K562 (cell line): Measurements from ENCODE around the gene MTMR12. TPM values are rescaled to one million over a fixed set of nuclear protein-coding genes. Genes with fewer than 3 reads are reported as not detected.

ENCODE experiments used
- ATAC-seq: fragments of 200-7000 bp; cut with Tn5 transposase; 3 replicates; pipeline ENCODE4 v1.9.1; 2020; ENCODE audit warnings: moderate library complexity
- BruUV-seq: library from RNA; stranded (reverse); fragments of 400-500 nt; replicated peaks from 2 replicates; lab custom pipeline; 2021; lab: Mats Ljungman, UMichigan
- CTCF ChIA-PET: fragments of 300-600 bp; formaldehyde crosslinking; extraction: SDS; loops from one replicate; lab custom pipeline; 2021; ENCODE audit warnings: low intra/inter-chr PET ratio; lab: Yijun Ruan, JAX
- POLR2A ChIA-PET: fragments of 300-600, 350-650 bp; sonication (Branson Sonifier 250); formaldehyde crosslinking; extraction: SDS; loops from one replicate; lab custom pipeline; 2021; ENCODE audit warnings: antibody characterized with exemption, inconsistent platforms; lab: Yijun Ruan, JAX
- DNase-seq, 4 experiments: peaks; one replicate each; pipeline versions ENCODE4 v3.0.0 to v3.0.0-alpha.2; 2011 to 2018; ENCODE audit warnings: low spot score in 3 of 4, mixed read lengths in 3 of 4; ENCODE audit errors: extremely low read depth in 1 of 4
- FAIRE-seq: peaks from 2 replicates; lab custom pipeline; 2011; peaks lifted over from hg19 to GRCh38; lab: Jason Lieb, UNC
- H2AFZ ChIP-seq: 2 replicates; pipeline ENCODE4 v1.6.0; 2011; ENCODE audit warnings: low read depth, low read length, control low read depth, inconsistent platforms
- H3K27ac ChIP-seq: fragments of 200-600 bp; 3 replicates; pipeline ENCODE4 v1.8.0; 2011; ENCODE audit warnings: low read depth, mild to moderate bottlenecking, control low read depth, inconsistent platforms, low read length, moderate library complexity, mixed read lengths; ENCODE audit errors: extremely low read depth
- H3K27me3 ChIP-seq, 2 experiments: fragments of 300-600 bp in 1 of 2; 2 replicates in 1 of 2; 3 replicates in 1 of 2; pipeline versions ENCODE4 v1.6.0 to v1.8.0; 2011; ENCODE audit warnings: inconsistent platforms in 2 of 2, low read length in 2 of 2, mild to moderate bottlenecking in 1 of 2, mixed read lengths in 1 of 2, moderate library complexity in 1 of 2; ENCODE audit not compliant: control insufficient read depth in 2 of 2, insufficient read depth in 2 of 2
- H3K36me3 ChIP-seq: fragments of 300-600 bp; 3 replicates; pipeline ENCODE4 v1.8.0; 2011; ENCODE audit warnings: mild to moderate bottlenecking, low read length, inconsistent platforms; ENCODE audit not compliant: control insufficient read depth, insufficient read depth
- H3K4me1 ChIP-seq, 2 experiments: fragments of 200-600 bp in 1 of 2; replicated peaks in 1 of 2; 2 replicates in 1 of 2; 3 replicates in 1 of 2; pipeline versions ENCODE4 v1.5.1 to v1.8.0; 2011; ENCODE audit warnings: inconsistent platforms in 2 of 2, low read length in 2 of 2, mild to moderate bottlenecking in 1 of 2, mixed read lengths in 1 of 2, moderate library complexity in 1 of 2; ENCODE audit not compliant: control insufficient read depth in 2 of 2, insufficient read depth in 2 of 2
- H3K4me2 ChIP-seq: 2 replicates; pipeline ENCODE4 v1.6.1; 2011; ENCODE audit warnings: low read length, control low read depth, inconsistent platforms, mixed read lengths; ENCODE audit not compliant: insufficient read depth
- H3K4me3 ChIP-seq: fragments of 200-600 bp; sonication (generic), shearing (Covaris generic); 2 replicates; pipeline ENCODE4 v1.5.1; 2016; ENCODE audit warnings: control low read depth, inconsistent platforms
- H3K79me2 ChIP-seq: fragments of 200-600 bp; 3 replicates; pipeline ENCODE4 v1.8.0; 2011; ENCODE audit warnings: low read length, inconsistent platforms; ENCODE audit not compliant: control insufficient read depth, insufficient read depth
- H3K9ac ChIP-seq, 2 experiments: 2 replicates each; pipeline versions ENCODE4 v1.6.0 to v1.6.1; 2011; ENCODE audit warnings: low read depth in 2 of 2, low read length in 2 of 2, control low read depth in 1 of 2, inconsistent platforms in 1 of 2, mild to moderate bottlenecking in 1 of 2, mixed read lengths in 1 of 2; ENCODE audit not compliant: insufficient read depth in 1 of 2
- H3K9me1 ChIP-seq: one replicate; pipeline ENCODE4 v1.6.0; 2011; ENCODE audit warnings: inconsistent platforms, mild to moderate bottlenecking, low read length, moderate library complexity; ENCODE audit not compliant: control insufficient read depth, insufficient read depth
- H3K9me3 ChIP-seq: replicated peaks from 2 replicates; pipeline ENCODE4 v1.5.1; 2011; ENCODE audit warnings: low read depth, low read length, inconsistent platforms; ENCODE audit not compliant: control insufficient read depth, insufficient read depth
- H4K20me1 ChIP-seq: replicated peaks from 2 replicates; pipeline ENCODE4 v1.6.1; 2011; ENCODE audit warnings: low read length, inconsistent platforms, mixed read lengths; ENCODE audit not compliant: control insufficient read depth, insufficient read depth
- FOXJ3 ChIP-seq: sonication (generic); formaldehyde crosslinking; IDR thresholded peaks from 2 replicates; pipeline ENCODE4 v1.4.0; 2020; ENCODE audit warnings: mild to moderate bottlenecking, missing genetic modification reagents
- SP2 ChIP-seq: IDR thresholded peaks from 2 replicates; pipeline ENCODE4 v1.6.1; 2011; ENCODE audit warnings: mild to moderate bottlenecking, low read depth, low read length, moderate library complexity; ENCODE audit not compliant: poor library complexity, severe bottlenecking; ENCODE audit errors: extremely low read depth
- TAL1 ChIP-seq: fragments of 450-650 bp; IDR thresholded peaks from 2 replicates; pipeline ENCODE4 v1.6.1; 2016; ENCODE audit warnings: mild to moderate bottlenecking
- TBP ChIP-seq: optimal IDR thresholded peaks from 2 replicates; pipeline ENCODE3; 2011; ENCODE audit warnings: low read depth, low read length, improper control_type of control experiment
- U2AF2 ChIP-seq: fragments of 200-400 bp; formaldehyde crosslinking; optimal IDR thresholded peaks from 2 replicates; pipeline ENCODE3; 2017; ENCODE audit warnings: low read depth, mild to moderate bottlenecking, low read length
- ZBTB17 ChIP-seq: fragments of 450-650 bp; formaldehyde crosslinking; IDR thresholded peaks from 2 replicates; pipeline ENCODE4 v1.4.0; 2020; ENCODE audit warnings: mild to moderate bottlenecking
- ZNF717 ChIP-seq: fragments of 250-450 bp; sonication (Bioruptor Pico); IDR thresholded peaks from 2 replicates; pipeline ENCODE4 v1.5.0; 2021
- WGBS: fragments of 100-300 bp; shearing (Covaris generic); methylation state at CpG from one replicate; pipeline ENCODE4 v1.1.6; 2016; ENCODE audit warnings: low coverage, mixed read lengths; ENCODE audit not compliant: insufficient coverage; ENCODE audit errors: missing lambda C conversion rate; 5-methylcytosine and 5-hydroxymethylcytosine counted together
- in situ Hi-C: fragments of 300-500 bp; cut with MboI; formaldehyde crosslinking; loops from 4 replicates; pipeline ENCODE4 v1.15.0; 2018; ENCODE audit warnings: inconsistent platforms, mixed read lengths
- intact Hi-C: fragments of 100-400 bp; cut with micrococcal nuclease; formaldehyde crosslinking; loops from 2 replicates; pipeline ENCODE4 v1.14.2; 2022
- polyA plus RNA-seq, 8 experiments: library from polyadenylated mRNA; depleted of rRNA in 4 of 8; stranded (reverse) in 5 of 8; unstranded in 3 of 8; fragments of >200 nt; fragmentation: Nextera tagmentation in 2 of 8; fragmentation: Illumina TruSeq in 1 of 8; extraction: Ambion mirVana in 2 of 8; extraction: Trizol in 1 of 8; gene quantifications; 2 replicates each; pipeline versions ENCODE4 v1.2.1 to v1.2.3, GENCODE V29; 2011 to 2014; ENCODE audit warnings: inconsistent platforms in 1 of 8, missing spikeins in 1 of 8
- total RNA-seq, 7 experiments: library from RNA; depleted of rRNA in 6 of 7; stranded (reverse); fragments of >200 nt in 6 of 7; fragmentation: Illumina TruSeq in 2 of 7; extraction: Trizol in 2 of 7; gene quantifications; 2 replicates each; pipeline versions ENCODE4 v1.2.1 to v1.2.3, GENCODE V29; 2011 to 2021; ENCODE audit warnings: low replicate concordance in 1 of 7
- TF ChIP-seq, protein P1 (sequence below), 3 experiments: IDR thresholded peaks in 2 of 3; conservative IDR thresholded peaks in 1 of 3; 2 replicates each; pipeline ENCODE4 v1.5.1; 2011 to 2012; ENCODE audit warnings: low read length in 3 of 3, mild to moderate bottlenecking in 3 of 3, control low read depth in 2 of 3, improper control_type of control experiment in 1 of 3, inconsistent platforms in 1 of 3, low read depth in 1 of 3, mixed read lengths in 1 of 3, moderate library complexity in 1 of 3; ENCODE audit not compliant: insufficient read depth in 2 of 3
- TF ChIP-seq, protein P2 (sequence below), 2 experiments: fragments of 250-450 bp in 1 of 2; fragments of 450-650 bp in 1 of 2; sonication (Bioruptor Pico) in 1 of 2; IDR thresholded peaks; 2 replicates each; pipeline versions ENCODE4 v1.6.1 to v1.8.0; 2016 to 2021; ENCODE audit warnings: mild to moderate bottlenecking in 2 of 2, moderate library complexity in 2 of 2, missing compliant biosample characterization in 1 of 2, missing genetic modification characterization in 1 of 2
- TF ChIP-seq, protein P3 (sequence below): IDR thresholded peaks from 2 replicates; pipeline ENCODE4 v1.6.1; 2011; ENCODE audit warnings: borderline replicate concordance, low read depth, mild to moderate bottlenecking, moderate library complexity, low read length; ENCODE audit not compliant: insufficient read depth, poor library complexity, severe bottlenecking

Gene MTMR12
- total and polyA plus RNA-seq, 9 of the 15 experiments (the other 6 are each of a cell fraction or from before 2014, with no cell fraction given) = 4.0 to 28.7 (median 17.1) TPM

DNA sequence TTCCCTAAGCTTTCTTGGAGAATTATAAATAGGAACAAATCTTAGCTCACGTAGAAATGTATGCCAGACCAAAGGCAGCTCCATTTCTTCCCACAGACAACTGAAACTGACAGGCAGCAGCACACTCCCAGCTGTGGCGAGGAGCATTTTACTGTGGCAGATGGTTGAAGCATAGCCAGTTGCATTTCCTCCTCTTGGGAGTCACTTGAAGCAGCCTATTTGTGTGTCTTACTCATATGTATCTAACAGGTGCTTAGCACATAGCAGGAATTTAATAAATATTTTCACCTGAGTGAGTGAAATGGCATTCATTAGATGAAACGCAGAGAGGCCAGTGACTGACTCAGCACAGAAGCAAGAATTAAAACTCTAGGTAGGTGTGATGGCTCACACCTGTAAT, 12.3 kb upstream of the MTMR12 start:
- 33% methylated on average over 3 of the region's 3 CpGs for WGBS
- intact Hi-C loops = loop anchor here (5.0 kb wide), 1 partner anchor 233 kb away; no protein-coding TSS in a partner anchor
- H3K4me1 ChIP-seq = peaks cover 0 to 7% of the 10 kb centered on the region in 2 experiments; a peak in 1 of 5 replicates
- H2AFZ ChIP-seq = no peak overlapping the region
- POLR2A ChIA-PET = interaction anchor here (0.6 kb wide), 1 partner anchor 232 kb away, joined by 3 read pairs; no protein-coding TSS in a partner anchor
- no TSS peak for BruUV-seq
- peaks cover 3% of the 10 kb centered on the region; the same call in 1 of the 2 replicates for H3K9me3 ChIP-seq
- H3K27me3 ChIP-seq = no peaks in the 10 kb centered on the region
- H4K20me1 ChIP-seq = no peaks in the 10 kb centered on the region
- no peak overlapping the region for H3K4me3 ChIP-seq
- TF ChIP-seq SP2 (no peak), ZBTB17 (CRISPR knock-in tag) (no peak), U2AF2 (no peak)
- FAIRE-seq = no peak
- H3K9me1 ChIP-seq = no peaks in the 10 kb centered on the region
- no peaks in the 10 kb centered on the region for H3K36me3 ChIP-seq
- H3K4me2 ChIP-seq = no peak overlapping the region
- H3K27ac ChIP-seq = no peak overlapping the region
- no peak overlapping the region for H3K9ac ChIP-seq
- CTCF ChIA-PET = interaction anchor here (1.8 kb wide), 1 partner anchor 92 kb away, joined by 3 read pairs; no protein-coding TSS in a partner anchor
- DNase-seq = no peak
- in situ Hi-C loops = no loop called here
- H3K79me2 ChIP-seq = no peaks in the 10 kb centered on the region
- ATAC-seq = no peak

DNA sequence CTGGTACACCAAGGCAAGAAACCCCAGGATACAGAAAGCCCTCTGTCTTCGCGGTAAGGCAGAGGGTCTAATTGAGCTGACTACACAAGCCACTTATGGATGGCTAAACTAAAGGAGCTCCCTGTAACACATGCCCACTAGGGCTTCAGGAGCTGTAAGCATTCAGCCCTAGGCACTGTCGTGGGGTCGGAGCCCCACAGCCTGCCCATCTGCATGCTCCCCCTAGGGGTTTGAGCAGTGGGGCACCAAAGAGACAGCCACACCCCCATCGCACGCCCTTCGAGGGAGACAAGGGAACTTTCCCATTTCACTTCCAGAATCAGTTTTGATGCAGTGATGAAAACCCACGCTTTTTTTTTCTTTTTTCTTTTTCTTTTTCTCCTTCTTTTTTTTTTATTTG, 11.0 kb upstream of the MTMR12 start:
- CTCF ChIA-PET = no interaction called here
- in situ Hi-C loops = no loop called here
- peaks cover 3% of the 10 kb centered on the region; the same call in 1 of the 2 replicates for H3K9me3 ChIP-seq

More for the DNA sequence above, 11.0 kb upstream of the MTMR12 start:
- POLR2A ChIA-PET = interaction anchor here (0.6 kb wide), 1 partner anchor 354 kb away, joined by 3 read pairs; no protein-coding TSS in a partner anchor
- peaks cover 0 to 12% of the 10 kb centered on the region in 2 experiments; a peak in 1 of 5 replicates for H3K4me1 ChIP-seq
- H3K27me3 ChIP-seq = no peaks in the 10 kb centered on the region
- WGBS = 52% methylated on average over 8 of the region's 8 CpGs
- no peak overlapping the region for H3K27ac ChIP-seq
- no peaks in the 10 kb centered on the region for H3K79me2 ChIP-seq
- H3K9ac ChIP-seq = no peak overlapping the region
- no TSS peak for BruUV-seq
- TF ChIP-seq, protein P1, sequence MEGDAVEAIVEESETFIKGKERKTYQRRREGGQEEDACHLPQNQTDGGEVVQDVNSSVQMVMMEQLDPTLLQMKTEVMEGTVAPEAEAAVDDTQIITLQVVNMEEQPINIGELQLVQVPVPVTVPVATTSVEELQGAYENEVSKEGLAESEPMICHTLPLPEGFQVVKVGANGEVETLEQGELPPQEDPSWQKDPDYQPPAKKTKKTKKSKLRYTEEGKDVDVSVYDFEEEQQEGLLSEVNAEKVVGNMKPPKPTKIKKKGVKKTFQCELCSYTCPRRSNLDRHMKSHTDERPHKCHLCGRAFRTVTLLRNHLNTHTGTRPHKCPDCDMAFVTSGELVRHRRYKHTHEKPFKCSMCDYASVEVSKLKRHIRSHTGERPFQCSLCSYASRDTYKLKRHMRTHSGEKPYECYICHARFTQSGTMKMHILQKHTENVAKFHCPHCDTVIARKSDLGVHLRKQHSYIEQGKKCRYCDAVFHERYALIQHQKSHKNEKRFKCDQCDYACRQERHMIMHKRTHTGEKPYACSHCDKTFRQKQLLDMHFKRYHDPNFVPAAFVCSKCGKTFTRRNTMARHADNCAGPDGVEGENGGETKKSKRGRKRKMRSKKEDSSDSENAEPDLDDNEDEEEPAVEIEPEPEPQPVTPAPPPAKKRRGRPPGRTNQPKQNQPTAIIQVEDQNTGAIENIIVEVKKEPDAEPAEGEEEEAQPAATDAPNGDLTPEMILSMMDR (IDR thresholded peaks at IDR 0.05 in 2 of 3, conservative IDR thresholded peaks at IDR 0.05 in 1 of 3; ENCODE audit: insufficient read depth in 2 of 3, low read depth in 1 of 3, low read length in 3 of 3) = 0 out of 6 replicates have a peak, but pooled peaks of 2 of the 3 experiments have one; percentile 10 to 18
- TF ChIP-seq, protein P2, sequence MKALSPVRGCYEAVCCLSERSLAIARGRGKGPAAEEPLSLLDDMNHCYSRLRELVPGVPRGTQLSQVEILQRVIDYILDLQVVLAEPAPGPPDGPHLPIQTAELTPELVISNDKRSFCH (CRISPR knock-in tag; IDR thresholded peaks at IDR 0.05) = no peak
- TF ChIP-seq, protein P2 (tag; IDR thresholded peaks at IDR 0.05) = no peak
- TF ChIP-seq TBP = no peak
- TF ChIP-seq, protein P3, sequence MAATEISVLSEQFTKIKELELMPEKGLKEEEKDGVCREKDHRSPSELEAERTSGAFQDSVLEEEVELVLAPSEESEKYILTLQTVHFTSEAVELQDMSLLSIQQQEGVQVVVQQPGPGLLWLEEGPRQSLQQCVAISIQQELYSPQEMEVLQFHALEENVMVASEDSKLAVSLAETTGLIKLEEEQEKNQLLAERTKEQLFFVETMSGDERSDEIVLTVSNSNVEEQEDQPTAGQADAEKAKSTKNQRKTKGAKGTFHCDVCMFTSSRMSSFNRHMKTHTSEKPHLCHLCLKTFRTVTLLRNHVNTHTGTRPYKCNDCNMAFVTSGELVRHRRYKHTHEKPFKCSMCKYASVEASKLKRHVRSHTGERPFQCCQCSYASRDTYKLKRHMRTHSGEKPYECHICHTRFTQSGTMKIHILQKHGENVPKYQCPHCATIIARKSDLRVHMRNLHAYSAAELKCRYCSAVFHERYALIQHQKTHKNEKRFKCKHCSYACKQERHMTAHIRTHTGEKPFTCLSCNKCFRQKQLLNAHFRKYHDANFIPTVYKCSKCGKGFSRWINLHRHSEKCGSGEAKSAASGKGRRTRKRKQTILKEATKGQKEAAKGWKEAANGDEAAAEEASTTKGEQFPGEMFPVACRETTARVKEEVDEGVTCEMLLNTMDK = peak; percentile 22
- no peak for TF ChIP-seq ZNF717
- no peak for TF ChIP-seq FOXJ3
- TF ChIP-seq TAL1 = no peak
- TF ChIP-seq, all 486 proteins: peak for 2
- FAIRE-seq (no peak), DNase-seq (no peak), ATAC-seq (no peak)
- intact Hi-C loops = no loop called here
- no peaks in the 10 kb centered on the region for H4K20me1 ChIP-seq
- H3K36me3 ChIP-seq = no peaks in the 10 kb centered on the region
- no peaks in the 10 kb centered on the region for H3K9me1 ChIP-seq
- H2AFZ ChIP-seq = no peak overlapping the region
- H3K4me3 ChIP-seq = no peak overlapping the region
- H3K4me2 ChIP-seq = no peak overlapping the region
